GM23338 (cell line): ENCODE measurements around the gene IZUMO4.

ENCODE experiments used
- EZH2 ChIP-seq: fragments of 200-600 bp; sonication (generic); IDR thresholded peaks from one replicate; pipeline ENCODE4 v1.8.0; 2017; ENCODE audit warnings: antibody characterized with exemption, mild to moderate bottlenecking, low read depth; ENCODE audit not compliant: unreplicated experiment
- JUNB ChIP-seq: IDR thresholded peaks from one replicate; pipeline ENCODE4 v1.6.1; 2016; ENCODE audit warnings: antibody characterized with exemption; ENCODE audit not compliant: unreplicated experiment
- POLR2AphosphoS5 ChIP-seq: IDR thresholded peaks from 2 replicates; pipeline ENCODE4 v1.6.1; 2016; ENCODE audit warnings: antibody characterized with exemption, low read depth
- TF ChIP-seq, protein P1 (sequence below), 2 experiments: fragments of 200-600 bp in 1 of 2; sonication (generic) in 1 of 2; conservative IDR thresholded peaks; 2 replicates each; pipeline versions ENCODE4 v1.5.1 to v1.6.1; 2016 to 2017; ENCODE audit warnings: antibody characterized with exemption in 2 of 2, low read depth in 2 of 2, mild to moderate bottlenecking in 2 of 2, moderate library complexity in 1 of 2

DNA sequence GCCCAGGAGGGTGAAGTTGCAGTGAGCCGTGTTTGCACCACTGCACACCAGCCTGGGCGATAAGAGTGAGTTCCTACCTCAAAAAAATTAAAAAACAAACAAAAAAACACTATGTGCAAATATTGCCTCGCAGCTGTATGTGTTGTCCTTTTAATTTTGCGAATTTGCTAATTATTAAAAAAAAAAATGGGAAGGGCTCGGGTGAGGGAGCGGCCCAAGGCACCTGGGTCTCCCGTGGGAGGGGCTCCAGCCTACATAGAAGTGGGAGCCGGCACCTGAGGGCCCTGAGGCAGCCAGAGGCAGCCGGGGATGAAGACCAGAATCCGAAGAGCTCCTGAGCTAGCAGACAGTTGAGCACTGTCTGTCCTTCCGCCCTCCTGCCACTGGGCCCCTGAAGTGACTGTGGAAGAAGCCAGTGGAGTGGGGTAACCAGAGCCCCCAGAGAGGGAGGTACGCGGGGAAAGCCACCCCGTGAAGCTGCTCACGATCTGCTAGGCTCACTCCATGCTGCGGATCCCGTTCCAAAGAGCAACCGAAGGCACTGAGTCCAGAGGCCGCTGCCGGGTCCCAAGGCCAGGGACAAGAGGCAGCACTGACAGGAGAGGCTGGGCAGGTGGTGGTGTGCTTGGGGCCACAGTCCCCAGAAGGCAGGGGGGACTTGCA is 6.5 kb downstream of the IZUMO4 start:
- TF ChIP-seq, protein P1, sequence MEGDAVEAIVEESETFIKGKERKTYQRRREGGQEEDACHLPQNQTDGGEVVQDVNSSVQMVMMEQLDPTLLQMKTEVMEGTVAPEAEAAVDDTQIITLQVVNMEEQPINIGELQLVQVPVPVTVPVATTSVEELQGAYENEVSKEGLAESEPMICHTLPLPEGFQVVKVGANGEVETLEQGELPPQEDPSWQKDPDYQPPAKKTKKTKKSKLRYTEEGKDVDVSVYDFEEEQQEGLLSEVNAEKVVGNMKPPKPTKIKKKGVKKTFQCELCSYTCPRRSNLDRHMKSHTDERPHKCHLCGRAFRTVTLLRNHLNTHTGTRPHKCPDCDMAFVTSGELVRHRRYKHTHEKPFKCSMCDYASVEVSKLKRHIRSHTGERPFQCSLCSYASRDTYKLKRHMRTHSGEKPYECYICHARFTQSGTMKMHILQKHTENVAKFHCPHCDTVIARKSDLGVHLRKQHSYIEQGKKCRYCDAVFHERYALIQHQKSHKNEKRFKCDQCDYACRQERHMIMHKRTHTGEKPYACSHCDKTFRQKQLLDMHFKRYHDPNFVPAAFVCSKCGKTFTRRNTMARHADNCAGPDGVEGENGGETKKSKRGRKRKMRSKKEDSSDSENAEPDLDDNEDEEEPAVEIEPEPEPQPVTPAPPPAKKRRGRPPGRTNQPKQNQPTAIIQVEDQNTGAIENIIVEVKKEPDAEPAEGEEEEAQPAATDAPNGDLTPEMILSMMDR (conservative IDR thresholded peaks at IDR 0.05; ENCODE audit: low read depth in 2 of 2), result no peak
- TF ChIP-seq POLR2AphosphoS5, result no peak
- no peak for TF ChIP-seq JUNB
- no peak for TF ChIP-seq EZH2
